Right lobe of liver (tissue), 6 donors: ENCODE measurements around the gene CDC25C. TPM values are rescaled to one million over a fixed set of nuclear protein-coding genes. Genes with fewer than 3 reads are reported as not detected.
A peak's percentile ranks its signal among the peaks of the same experiment; 100 is the strongest.

Experiments used
- ATAC-seq, 4 donors: fragments of 200-7000 bp; cut with Tn5 transposase; one replicate each; pipeline ENCODE4 v1.9.1; 2020; ENCODE audit warnings: mild to moderate bottlenecking in 4 of 4, moderate library complexity in 4 of 4
- DNase-seq, 3 donors: peaks; one replicate each; pipeline ENCODE4 v3.0.0-alpha.2; 2020
- H3K27ac ChIP-seq, 3 donors: fragments of 200-600 bp; one replicate each; pipeline ENCODE4 v1.8.0; 2022
- H3K27me3 ChIP-seq, 2 donors: fragments of 200-600 bp; one replicate each; pipeline ENCODE4 v1.8.0; 2022
- H3K36me3 ChIP-seq, 4 donors: fragments of 200-600 bp; sonication (generic) in 1 of 4; one replicate each; pipeline versions ENCODE4 v1.5.1 to v1.8.0; 2017 to 2022; ENCODE audit warnings: control low read depth in 1 of 4
- H3K4me1 ChIP-seq, 4 donors: fragments of 200-600 bp; sonication (generic) in 1 of 4; one replicate each; pipeline versions ENCODE4 v1.5.1 to v1.8.0; 2017 to 2022; ENCODE audit warnings: control low read depth in 1 of 4
- H3K4me3 ChIP-seq, 3 donors: fragments of 200-600 bp; one replicate each; pipeline ENCODE4 v1.8.0; 2022
- H3K9me3 ChIP-seq, 4 donors: fragments of 200-600 bp; sonication (generic) in 1 of 4; one replicate each; pipeline versions ENCODE4 v1.5.1 to v1.8.0; 2017 to 2022; ENCODE audit warnings: control low read depth in 1 of 4
- CTCF ChIP-seq, 4 donors: fragments of 200-600 bp in 3 of 4; fragments of 450-650 bp in 1 of 4; IDR thresholded peaks; one replicate each; pipeline versions ENCODE4 v1.5.1 to v1.8.0; 2016 to 2022; ENCODE audit warnings: antibody characterized with exemption in 4 of 4, mild to moderate bottlenecking in 2 of 4
- POLR2A ChIP-seq: fragments of 450-650 bp; IDR thresholded peaks from one replicate; pipeline ENCODE4 v1.6.1; 2017; ENCODE audit warnings: antibody characterized with exemption, mild to moderate bottlenecking
- WGBS: methylation state at CpG from one replicate; pipeline ENCODE4 v1.1.6; 2018; ENCODE audit warnings: low coverage, low lambda C conversion rate; ENCODE audit not compliant: insufficient coverage; ENCODE audit errors: missing lambda C conversion rate; 5-methylcytosine and 5-hydroxymethylcytosine counted together
- intact Hi-C, 2 donors: fragments of 100-400 bp; cut with DNase I; formaldehyde crosslinking; loops; one replicate each; pipeline versions ENCODE4 v1.11.2 to v1.14.1; 2022
- long read RNA-seq: library from polyadenylated mRNA; unstranded; transcript quantifications from one replicate; pipeline ENCODE4 v2.0.0, GENCODE V29; 2019
- total RNA-seq, 6 experiments: library from RNA; depleted of rRNA in 2 of 6; stranded (reverse); fragments of >200 nt in 2 of 6; fragmentation: NEBNext Ultra II Directional in 3 of 6; extraction: Animal tissue kit (Norgen Biotek cat#: 25700) in 3 of 6; gene quantifications; one replicate each; pipeline versions ENCODE4 v1.1.0 to v1.2.4, GENCODE V29; 2016 to 2023
- donor health status: DM: no; HTN: yes; CAD: no.
- donor health status: DM: no; HTN: no; CAD: no.
- donor health status: DM: no; HTN: no; CAD: no.
- donor health status: DM: no; HTN: yes; CAD: no.
- donor health status: DM: no; HTN: yes; CAD: no.

CDC25C gene
- under 1 TPM in 3 of 6 experiments, not detected in 3; 0.18 to 0.43 (median 0.24) TPM for total RNA-seq
- long read RNA-seq: 0 reads

DNA sequence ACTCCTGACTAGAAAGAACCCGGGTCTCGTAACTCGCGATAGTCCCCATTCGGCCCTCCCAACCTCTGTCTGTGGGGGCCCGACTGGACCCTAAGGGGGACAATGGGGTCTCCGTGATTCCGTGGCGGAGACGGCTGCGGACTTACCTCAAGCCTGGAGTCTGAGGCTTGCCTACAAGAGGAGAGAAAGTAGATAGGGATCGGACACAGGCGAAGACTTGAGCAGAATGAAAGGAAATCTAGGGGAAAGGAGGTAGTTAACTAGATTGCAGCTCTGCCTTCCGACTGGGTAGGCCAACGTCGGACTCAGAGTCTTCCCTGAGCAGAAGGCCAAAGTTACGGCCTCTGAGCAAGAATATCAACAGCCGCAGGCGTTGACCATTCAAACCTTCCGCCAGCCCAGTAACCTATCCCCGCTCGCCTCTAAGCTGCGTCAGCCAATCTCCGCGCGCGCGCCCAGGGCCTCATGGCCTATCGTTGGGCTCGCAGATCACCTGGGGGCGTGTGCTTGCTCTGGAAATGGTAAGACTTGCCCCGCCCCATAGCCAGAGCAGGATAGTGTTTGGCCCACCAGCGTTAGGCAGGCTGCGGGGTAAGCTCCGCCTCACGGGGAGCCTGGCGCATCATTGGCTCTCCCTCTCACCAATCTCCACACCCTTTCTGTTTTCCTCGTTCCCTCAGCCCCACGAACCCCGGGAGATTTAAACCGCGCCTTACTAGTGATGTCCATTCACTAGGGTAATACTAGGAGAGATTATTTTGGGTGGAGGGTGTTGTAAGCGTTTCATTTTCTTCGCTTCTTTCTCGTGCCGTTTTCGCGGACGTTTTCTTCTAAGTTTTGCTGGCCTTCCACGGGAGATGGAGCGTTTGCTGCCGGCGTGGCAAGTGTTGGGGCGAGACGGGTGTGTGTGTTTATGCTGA, at the start of gene CDC25C:
Gene CDC25C, minus strand, starts transcription at position 356 of the 920 bp plus-strand sequence. CDS start 624 bp downstream, outside the sequence.
- TF ChIP-seq CTCF (IDR thresholded peaks at IDR 0.05): no peak
- no peak for TF ChIP-seq POLR2A
- ATAC-seq (peak; percentile 99 to 100 (median 100)), DNase-seq (peak; percentile 97 to 98 (median 98))
- Histone ChIP-seq H3K4me3 (peak within 1 kb of the TSS; percentile 36 to 55 (median 41)), H3K9me3 (no peaks in the 10 kb centered on the region), H3K36me3 (no peaks in the 10 kb centered on the region), H3K27ac (no peak within 1 kb of the TSS), H3K27me3 (no peaks in the 10 kb centered on the region), H3K4me1 (peaks cover 0 to 11% (median 0%) of the 10 kb centered on the region in 4 donors)
- WGBS: under 1% methylated on average over 39 of the region's 55 CpGs
- intact Hi-C loops: no loop called here

- no peaks in the 10 kb centered on the region for H3K27me3 ChIP-seq
- ATAC-seq (no peak), DNase-seq (no peak)
- H3K9me3 ChIP-seq: no peaks in the 10 kb centered on the region
- H3K4me1 ChIP-seq: no peaks in the 10 kb centered on the region
- WGBS: 62% methylated on average over 4 of the region's 5 CpGs
- H3K36me3 ChIP-seq: peaks cover 3 to 33% (median 12%) of the 10 kb centered on the region in 4 donors
- no peak for TF ChIP-seq CTCF (IDR thresholded peaks at IDR 0.05)
- no peak for TF ChIP-seq POLR2A
- no peak overlapping the region for H3K4me3 ChIP-seq
- intact Hi-C loops: no loop called here
- no peak overlapping the region for H3K27ac ChIP-seq
These were observed 41.0 kb upstream of the CDC25C start for GRCh38 chr5:138372653-138373052.

- WGBS: 78% methylated on average over 1 of the region's 1 CpG
- intact Hi-C loops: no loop called here
- DNase-seq (no peak), ATAC-seq (no peak)
- Histone ChIP-seq H3K27me3 (no peaks in the 10 kb centered on the region), H3K36me3 (peaks cover 0 to 29% (median 11%) of the 10 kb centered on the region in 4 donors), H3K27ac (no peak overlapping the region), H3K4me1 (no peaks in the 10 kb centered on the region), H3K4me3 (no peak overlapping the region), H3K9me3 (no peaks in the 10 kb centered on the region)
- TF ChIP-seq POLR2A (no peak), CTCF (IDR thresholded peaks at IDR 0.05) (no peak)
These were observed 40.6 kb upstream of the CDC25C start for GRCh38 chr5:138372225-138372624.

- H3K27me3 ChIP-seq: no peaks in the 10 kb centered on the region
- ATAC-seq (no peak), DNase-seq (no peak)
- intact Hi-C loops: no loop called here
- TF ChIP-seq POLR2A: no peak
- no peak for TF ChIP-seq CTCF (IDR thresholded peaks at IDR 0.05)
- WGBS: 96% methylated on average over 2 of the region's 2 CpGs
- H3K9me3 ChIP-seq: no peaks in the 10 kb centered on the region
- no peak overlapping the region for H3K27ac ChIP-seq
- no peak overlapping the region for H3K4me3 ChIP-seq
- peaks cover 0 to 26% (median 11%) of the 10 kb centered on the region in 4 donors for H3K36me3 ChIP-seq
- H3K4me1 ChIP-seq: no peaks in the 10 kb centered on the region
These were observed 39.9 kb upstream of the CDC25C start for GRCh38 chr5:138371454-138371853.
